HEK293T (cell line): Measurements from ENCODE around the gene TCF21.
"Not testable (repeated sequence)": the region's sequence is repeated elsewhere in the genome, so short reads cannot be mapped to it uniquely, and the experiment has no call there.

Experiments
- ARNT ChIP-seq: fragments of 450-650 bp; IDR thresholded peaks from 2 replicates; pipeline ENCODE4 v1.6.1; 2017; ENCODE audit warnings: mild to moderate bottlenecking
- BHLHE40 ChIP-seq: fragments of 450-650 bp; IDR thresholded peaks from 2 replicates; pipeline ENCODE4 v1.6.1; 2016; ENCODE audit warnings: mild to moderate bottlenecking, moderate library complexity, borderline replicate concordance
- CTBP1 ChIP-seq: fragments of 450-650 bp; IDR thresholded peaks from 2 replicates; pipeline ENCODE4 v1.6.1; 2016; ENCODE audit warnings: borderline replicate concordance
- ELF4 ChIP-seq: fragments of 450-650 bp; IDR thresholded peaks from 2 replicates; pipeline ENCODE4 v1.6.1; 2017; ENCODE audit warnings: antibody characterized with exemption
- FOXA1 ChIP-seq: fragments of 450-650 bp; IDR thresholded peaks from 2 replicates; pipeline ENCODE4 v1.6.1; 2016; ENCODE audit warnings: mild to moderate bottlenecking
- FOXK2 ChIP-seq: fragments of 450-650 bp; IDR thresholded peaks from 2 replicates; pipeline ENCODE4 v1.6.1; 2016; ENCODE audit warnings: mild to moderate bottlenecking
- FOXM1 ChIP-seq: fragments of 450-650 bp; IDR thresholded peaks from 2 replicates; pipeline ENCODE4 v1.6.1; 2017; ENCODE audit warnings: mild to moderate bottlenecking, borderline replicate concordance
- HDGF ChIP-seq: fragments of 450-650 bp; IDR thresholded peaks from 2 replicates; pipeline ENCODE4 v1.6.1; 2017; ENCODE audit warnings: antibody characterized with exemption, borderline replicate concordance
- L3MBTL2 ChIP-seq: fragments of 450-650 bp; conservative IDR thresholded peaks from 2 replicates; pipeline ENCODE4 v1.6.1; 2016; ENCODE audit warnings: mild to moderate bottlenecking
- NFRKB ChIP-seq: fragments of 450-650 bp; IDR thresholded peaks from 2 replicates; pipeline ENCODE4 v1.6.1; 2016; ENCODE audit warnings: mild to moderate bottlenecking, moderate library complexity
- SP1 ChIP-seq: fragments of 450-650 bp; IDR thresholded peaks from 2 replicates; pipeline ENCODE4 v1.6.1; 2017
- SUZ12 ChIP-seq: fragments of 450-650 bp; IDR thresholded peaks from 2 replicates; pipeline ENCODE4 v1.6.1; 2016; ENCODE audit warnings: mild to moderate bottlenecking
- TARDBP ChIP-seq: fragments of 450-650 bp; IDR thresholded peaks from 2 replicates; pipeline ENCODE4 v1.6.1; 2016
- TF ChIP-seq, protein P1 (sequence below): fragments of 450-650 bp; IDR thresholded peaks from 2 replicates; pipeline ENCODE4 v1.6.1; 2016

DNA sequence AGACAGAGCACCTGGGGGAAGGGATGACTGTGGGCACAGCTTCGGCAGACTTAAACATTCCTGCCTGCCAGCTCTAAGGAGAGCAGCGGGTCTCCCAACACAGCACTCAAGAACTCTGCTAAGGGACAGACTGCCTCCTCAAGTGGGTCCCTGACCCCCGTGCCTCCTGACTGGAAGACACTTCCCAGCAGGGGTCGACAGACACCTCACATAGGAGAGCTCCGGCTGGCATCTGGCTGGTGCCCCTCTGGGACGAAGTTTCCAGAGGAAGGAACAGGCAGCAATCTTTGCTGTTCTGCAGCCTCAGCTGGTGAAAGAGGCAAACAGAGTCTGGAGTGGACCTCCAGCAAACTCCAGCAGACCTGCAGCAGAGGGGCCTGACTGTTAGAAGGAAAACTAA lies 42.3 kb downstream of the TCF21 start:
- not testable (repeated sequence) for TF ChIP-seq ELF4, FOXA1, BHLHE40, HDGF, L3MBTL2, FOXK2, TARDBP, CTBP1, SP1, SUZ12, NFRKB, ARNT, FOXM1
- TF ChIP-seq, protein P1, sequence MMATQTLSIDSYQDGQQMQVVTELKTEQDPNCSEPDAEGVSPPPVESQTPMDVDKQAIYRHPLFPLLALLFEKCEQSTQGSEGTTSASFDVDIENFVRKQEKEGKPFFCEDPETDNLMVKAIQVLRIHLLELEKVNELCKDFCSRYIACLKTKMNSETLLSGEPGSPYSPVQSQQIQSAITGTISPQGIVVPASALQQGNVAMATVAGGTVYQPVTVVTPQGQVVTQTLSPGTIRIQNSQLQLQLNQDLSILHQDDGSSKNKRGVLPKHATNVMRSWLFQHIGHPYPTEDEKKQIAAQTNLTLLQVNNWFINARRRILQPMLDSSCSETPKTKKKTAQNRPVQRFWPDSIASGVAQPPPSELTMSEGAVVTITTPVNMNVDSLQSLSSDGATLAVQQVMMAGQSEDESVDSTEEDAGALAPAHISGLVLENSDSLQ: not testable (repeated sequence)
